Mucosa of descending colon (tissue), 3 donors: ENCODE results near the gene KRTAP12-4. TPM values are rescaled to one million over a fixed set of nuclear protein-coding genes. Genes with fewer than 3 reads are reported as not detected.

Source experiments
- ATAC-seq: fragments of 200-7000 bp; cut with Tn5 transposase; one replicate; pipeline ENCODE4 v1.9.1; 2020; ENCODE audit warnings: mild to moderate bottlenecking, moderate library complexity
- DNase-seq, 3 donors: peaks; one replicate each; pipeline ENCODE4 v3.0.0-alpha.2; 2020
- H3K36me3 ChIP-seq: fragments of 200-600 bp; one replicate; pipeline ENCODE4 v1.8.0; 2021; ENCODE audit warnings: low read depth, mild to moderate bottlenecking
- H3K4me1 ChIP-seq: fragments of 200-600 bp; one replicate; pipeline ENCODE4 v1.8.0; 2021; ENCODE audit warnings: low read depth, mild to moderate bottlenecking
- H3K4me3 ChIP-seq: fragments of 200-600 bp; one replicate; pipeline ENCODE4 v1.8.0; 2021; ENCODE audit warnings: mild to moderate bottlenecking
- H3K9me3 ChIP-seq: fragments of 200-600 bp; one replicate; pipeline ENCODE4 v1.8.0; 2021; ENCODE audit warnings: mild to moderate bottlenecking
- CTCF ChIP-seq: fragments of 200-600 bp; IDR thresholded peaks from one replicate; pipeline ENCODE4 v1.8.0; 2022; ENCODE audit warnings: antibody characterized with exemption, mild to moderate bottlenecking
- intact Hi-C, 2 donors: fragments of 100-400 bp; cut with DNase I in 1 of 2; cut with micrococcal nuclease in 1 of 2; formaldehyde crosslinking; loops; one replicate each; pipeline versions ENCODE4 v1.11.0 to v1.11.1; 2022; cut with DNase I, micrococcal nuclease
- total RNA-seq, 3 donors: library from RNA; stranded (reverse); fragmentation: NEBNext Ultra II Directional in 2 of 3; extraction: Animal tissue kit (Norgen Biotek cat#: 25700) in 2 of 3; gene quantifications; one replicate each; pipeline versions ENCODE4 v1.2.1 to v1.2.4, GENCODE V29; 2021 to 2023
- donor health status: DM: no; HTN: no; CAD: no; lungs with moderate emphysema.
- donor health status: DM: no; HTN: no; CAD: no.
- donor health status: DM: no; HTN: yes; CAD: no.

The KRTAP12-4 gene
- total RNA-seq, 3 donors from 2014 or later = not detected

DNA sequence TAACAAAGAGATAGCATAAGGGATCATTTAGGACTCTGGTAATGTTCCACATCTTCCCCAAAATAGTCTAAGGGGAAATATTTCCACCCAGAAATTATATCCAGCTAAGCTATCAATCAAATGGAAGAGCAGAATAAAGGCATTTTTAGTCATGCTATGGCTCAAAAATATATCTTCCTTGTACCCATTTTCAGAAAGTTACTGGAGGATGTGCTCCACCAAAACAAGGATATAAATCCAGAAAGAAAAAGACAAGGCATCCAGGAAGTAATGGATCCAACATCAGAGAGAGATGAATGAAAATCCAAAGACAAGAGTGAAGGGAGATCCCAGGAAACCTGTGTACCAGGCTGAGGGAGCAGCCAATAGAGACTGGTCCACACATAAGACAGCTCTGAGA, 45.3 kb downstream of the KRTAP12-4 start:
- Histone ChIP-seq H3K36me3 (no peaks in the 10 kb centered on the region), H3K4me1 (no peaks in the 10 kb centered on the region), H3K4me3 (no peak overlapping the region), H3K9me3 (peaks cover 13% of the 10 kb centered on the region)
- DNase-seq (no peak), ATAC-seq (no peak)
- intact Hi-C loops = no loop called here
- TF ChIP-seq CTCF = no peak

- DNase-seq (no peak), ATAC-seq (no peak)
- H3K4me1 ChIP-seq = no peaks in the 10 kb centered on the region
- no peak for TF ChIP-seq CTCF
- H3K9me3 ChIP-seq = peaks cover 11% of the 10 kb centered on the region
- intact Hi-C loops = no loop called here
- H3K4me3 ChIP-seq = no peak overlapping the region
- H3K36me3 ChIP-seq = no peaks in the 10 kb centered on the region
These were observed 48.0 kb downstream of the KRTAP12-4 start for GRCh38 chr21:44606495-44606894.

Other genes starting within 250 kb of the KRTAP12-4 start
- 10 to 100 TPM in 1 of 3 donors, 1 to 10 TPM in 2; 2.1 to 17.9 (median 2.7) TPM for gene LRRC3, start 199.1 kb downstream of the KRTAP12-4 start, total RNA-seq
- gene KRTAP10-1, start 114.5 kb downstream of the KRTAP12-4 start, total RNA-seq = not detected
- not detected for gene KRTAP10-2, start 103.2 kb downstream of the KRTAP12-4 start, total RNA-seq
- not detected for gene KRTAP10-3, start 95.9 kb downstream of the KRTAP12-4 start, total RNA-seq
- gene KRTAP10-4, start 80.9 kb downstream of the KRTAP12-4 start, total RNA-seq = not detected
- gene KRTAP10-5, start 74.1 kb downstream of the KRTAP12-4 start, total RNA-seq = not detected
- gene KRTAP10-6, start 62.2 kb downstream of the KRTAP12-4 start, total RNA-seq = not detected
- gene KRTAP10-7, start 54.1 kb downstream of the KRTAP12-4 start, total RNA-seq = not detected
- gene KRTAP10-8, start 42.6 kb downstream of the KRTAP12-4 start, total RNA-seq = not detected
- not detected for gene KRTAP10-9, start 27.6 kb downstream of the KRTAP12-4 start, total RNA-seq
- gene KRTAP10-10, start 17.3 kb downstream of the KRTAP12-4 start, total RNA-seq = not detected
- not detected for gene KRTAP10-11, start 8.2 kb downstream of the KRTAP12-4 start, total RNA-seq
- gene KRTAP12-3, start 3.3 kb upstream of the KRTAP12-4 start, total RNA-seq = not detected
- not detected for gene KRTAP12-2, start 12.3 kb upstream of the KRTAP12-4 start, total RNA-seq
- not detected for gene KRTAP12-1, start 27.5 kb upstream of the KRTAP12-4 start, total RNA-seq
- gene KRTAP10-12, start 42.5 kb upstream of the KRTAP12-4 start, total RNA-seq = not detected
- under 1 TPM in 1 of 3 donors, not detected in 2; 0.28 TPM for gene TSPEAR, start 56.9 kb upstream of the KRTAP12-4 start, total RNA-seq
- 10 to 100 TPM; 64.2 to 85.4 (median 66.8) TPM for gene UBE2G2, start 147.2 kb upstream of the KRTAP12-4 start, total RNA-seq
- 10 to 100 TPM; 68.9 to 76.9 (median 69.4) TPM for gene SUMO3, start 163.4 kb upstream of the KRTAP12-4 start, total RNA-seq
- 100 to 1,000 TPM; 202 to 391 (median 286) TPM for gene PTTG1IP, start 219.0 kb upstream of the KRTAP12-4 start, total RNA-seq